Measurements from ENCODE around the gene KCNA2. TPM values are rescaled to one million over a fixed set of nuclear protein-coding genes. Genes with fewer than 3 reads are reported as not detected.

The KCNA2 gene
- total RNA-seq, 2 experiments from 2014 or later = 0.13 to 0.15 TPM

DNA sequence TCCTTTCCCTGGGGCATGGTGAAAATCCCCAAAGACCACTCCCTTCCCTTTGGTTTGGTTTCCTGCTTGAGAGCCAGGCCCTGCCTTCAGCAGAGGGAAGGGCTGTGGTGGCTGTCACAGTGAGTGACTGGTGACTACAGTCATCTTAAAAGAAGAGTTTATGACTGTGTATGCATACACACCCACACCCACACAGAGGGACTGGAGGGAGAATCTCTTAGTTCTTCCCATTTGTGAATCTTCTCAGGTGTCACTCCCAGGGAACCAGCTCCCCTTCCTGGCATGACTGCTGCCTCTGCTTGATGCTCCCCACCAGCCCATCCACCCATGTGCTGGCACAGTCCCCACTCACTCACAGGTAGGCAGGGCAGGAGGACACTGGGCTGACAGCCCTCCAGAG lies 3.9 kb upstream of the KCNA2 start:
- POLR2A ChIA-PET = no interaction called here
- CTCF ChIA-PET = interaction anchor here (1.7 to 7.8 kb wide), 2 partner anchors 9 to 171 kb away, joined by 8 to 48 read pairs; no protein-coding TSS in a partner anchor

DNA sequence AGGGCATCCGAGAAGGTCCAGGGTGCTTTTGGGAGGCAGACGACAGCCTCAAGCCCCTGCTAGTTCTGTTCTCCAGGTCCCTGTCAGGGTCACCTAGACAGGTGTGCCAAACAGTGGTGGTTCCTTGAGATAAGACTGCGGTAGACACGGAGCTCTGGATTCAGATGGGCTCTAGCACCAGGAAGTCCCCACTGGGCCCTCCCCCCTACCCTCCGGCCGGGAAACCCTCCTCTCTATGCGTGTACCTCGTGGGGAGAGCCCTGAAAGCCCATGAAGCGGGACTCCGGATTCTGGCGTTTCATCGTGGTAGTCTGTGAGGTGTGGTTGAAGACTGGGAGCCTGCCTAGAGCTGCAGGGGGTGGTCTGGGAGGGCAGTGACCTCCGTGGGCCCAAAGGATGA lies 2.1 kb upstream of the KCNA2 start:
- ChIA-PET CTCF (interaction anchor here (1.2 to 7.8 kb wide), 4 partner anchors 11 to 173 kb away, joined by 3 to 48 read pairs (median 8); no protein-coding TSS in a partner anchor), POLR2A (no interaction called here)

DNA sequence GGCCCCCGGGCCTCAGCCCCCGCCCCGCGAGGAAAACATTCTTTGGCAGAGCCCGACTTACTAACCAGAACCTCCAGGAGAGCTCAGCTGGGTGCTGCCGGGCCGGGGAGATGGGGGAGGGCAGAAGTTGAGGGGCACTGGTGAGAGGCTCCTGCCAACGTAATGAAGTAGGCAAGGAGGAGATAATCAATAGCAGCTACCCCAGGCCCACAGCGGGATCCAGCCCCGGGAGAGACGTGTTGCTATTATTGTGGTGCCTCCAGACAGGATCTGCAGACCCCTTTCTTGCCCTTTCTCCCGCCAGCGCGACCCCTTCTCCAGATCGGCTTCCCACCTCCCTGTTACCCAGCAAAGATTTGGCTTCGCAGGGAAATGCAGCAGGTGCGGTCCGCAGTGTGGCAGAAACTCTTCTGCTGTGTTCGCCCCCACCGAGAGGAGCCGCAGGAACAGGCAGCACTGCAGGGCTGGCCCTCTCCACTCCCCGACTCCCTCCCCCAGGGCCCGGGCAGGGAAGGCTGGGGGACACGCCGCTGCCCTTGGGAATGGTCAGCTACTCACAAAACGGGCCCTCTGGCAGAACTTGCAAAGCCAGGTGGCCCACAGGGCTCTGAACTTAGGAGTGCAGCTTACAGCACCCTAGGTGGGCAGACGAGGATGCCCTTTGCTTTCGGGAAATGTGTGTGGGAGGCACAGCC lies 1.5 kb upstream of the KCNA2 start:
- ChIA-PET POLR2A (no interaction called here), CTCF (interaction anchor here (1.1 to 7.8 kb wide), 6 partner anchors 12 to 174 kb away, joined by 3 to 48 read pairs (median 6); no protein-coding TSS in a partner anchor)

DNA sequence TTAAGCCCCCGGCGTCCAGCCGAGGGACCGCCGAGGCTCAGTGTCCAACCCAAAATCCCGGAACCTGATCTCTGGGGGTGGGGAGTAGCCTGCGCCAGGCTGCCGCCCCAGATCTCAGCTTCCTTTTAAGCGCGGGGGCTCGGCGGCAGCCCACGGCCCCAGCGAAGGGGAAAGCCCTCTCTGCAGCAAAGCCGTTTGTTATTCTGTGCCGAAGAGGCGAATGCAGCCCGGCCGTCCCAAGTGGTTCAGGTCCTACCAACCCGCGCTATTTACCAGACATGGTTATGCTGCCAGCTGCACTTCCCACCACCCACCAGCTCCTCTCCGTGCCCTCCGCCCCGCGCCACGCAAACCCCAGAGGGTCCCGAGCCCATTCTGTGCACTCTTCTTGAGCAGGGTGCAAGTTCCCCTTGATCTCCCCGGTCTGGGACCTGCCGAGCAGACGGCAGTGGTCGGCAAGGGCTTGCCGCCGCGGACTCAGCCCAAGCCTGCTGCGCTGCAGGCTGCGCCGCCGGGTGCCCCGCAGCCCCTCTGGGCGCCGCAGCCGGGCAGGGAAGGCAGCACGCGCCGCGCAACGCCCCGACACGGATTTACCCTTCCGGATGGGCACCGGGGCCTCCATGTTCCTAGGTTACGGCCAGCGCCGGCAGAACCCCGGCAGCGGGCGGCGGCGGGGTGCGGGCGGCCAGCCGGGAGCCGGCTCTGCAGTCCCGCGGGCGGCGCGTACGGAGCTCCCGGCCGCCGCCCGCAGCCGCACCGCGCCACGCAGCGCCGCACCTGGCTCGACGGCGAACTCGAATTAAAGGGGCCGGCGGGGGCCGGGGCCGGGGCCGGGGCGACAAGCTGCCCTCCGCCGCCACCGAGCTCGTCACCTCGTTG lies 738 bp upstream of the KCNA2 start:
- POLR2A ChIA-PET = no interaction called here
- CTCF ChIA-PET = interaction anchor here (1.1 to 7.8 kb wide), 8 partner anchors 9 to 175 kb away, joined by 3 to 48 read pairs (median 6); no protein-coding TSS in a partner anchor

DNA sequence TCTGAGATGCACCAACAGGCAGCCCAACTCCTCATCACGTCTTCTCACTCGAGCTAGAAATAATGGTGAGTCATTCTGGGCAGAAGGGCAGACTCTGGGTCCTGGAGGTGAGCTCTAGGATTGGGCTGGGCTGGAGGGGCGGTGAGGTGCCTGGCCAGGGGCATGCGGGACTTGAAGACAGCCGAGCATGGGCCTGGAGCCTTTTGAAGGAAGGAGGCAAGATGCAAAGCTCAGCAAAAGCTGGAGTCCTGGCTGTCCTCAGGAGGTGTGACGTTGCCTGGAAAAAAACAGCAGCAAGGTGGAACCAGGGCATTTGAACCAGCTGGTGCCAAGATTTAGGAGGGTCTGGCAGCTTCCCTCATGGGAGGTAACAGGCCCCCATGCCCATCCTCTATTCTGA lies 712 bp downstream of the KCNA2 start:
- POLR2A ChIA-PET = no interaction called here

GRCh38 chr1:110604586-110605148 lies 1.5 kb downstream of the KCNA2 start:
- ChIA-PET POLR2A (interaction anchor here (0.6 kb wide), 1 partner anchor 284 kb away, joined by 3 read pairs; no protein-coding TSS in a partner anchor), CTCF (interaction anchor here (1.4 to 7.8 kb wide), 3 partner anchors 15 to 177 kb away, joined by 5 to 48 read pairs (median 13); no protein-coding TSS in a partner anchor)

More for the DNA sequence above, 712 bp downstream of the KCNA2 start:
- CTCF ChIA-PET = interaction anchor here (0.9 to 7.8 kb wide), 6 partner anchors 10 to 176 kb away, joined by 3 to 48 read pairs (median 7); no protein-coding TSS in a partner anchor

- ChIA-PET CTCF (no interaction called here), POLR2A (no interaction called here)
These were observed 3.1 kb downstream of the KCNA2 start for GRCh38 chr1:110603058-110603457.

GRCh38 chr1:110602466-110602865 lies 3.7 kb downstream of the KCNA2 start:
- ChIA-PET POLR2A (no interaction called here), CTCF (no interaction called here)

DNA sequence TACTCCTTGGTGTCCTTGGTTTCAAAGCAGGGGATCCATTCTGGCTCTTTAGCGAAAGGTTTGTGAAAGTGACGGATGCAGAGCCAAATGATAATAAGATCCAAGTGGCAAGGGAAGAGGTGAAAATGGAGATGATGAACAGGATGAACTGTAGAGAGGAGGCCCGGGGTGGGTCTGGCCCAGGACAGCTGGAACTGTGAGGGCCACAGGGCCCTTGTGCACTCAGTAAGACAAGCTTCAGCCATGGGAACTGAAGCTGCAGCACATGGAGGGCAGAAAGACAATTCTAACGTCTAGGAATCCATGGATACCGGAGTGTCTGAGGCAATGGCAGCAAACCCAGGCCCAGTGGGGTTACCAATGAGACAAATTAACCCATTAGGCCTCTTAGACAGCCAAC lies 4.8 kb downstream of the KCNA2 start:
- ChIA-PET CTCF (interaction anchor here (1.5 to 1.6 kb wide), 2 partner anchors 77 to 164 kb away, joined by 3 to 5 read pairs; no protein-coding TSS in a partner anchor), POLR2A (no interaction called here)

GRCh38 chr1:110600716-110601115 lies 5.4 kb downstream of the KCNA2 start:
- ChIA-PET CTCF (interaction anchor here (1.5 to 1.6 kb wide), 2 partner anchors 77 to 164 kb away, joined by 3 to 5 read pairs; no protein-coding TSS in a partner anchor), POLR2A (no interaction called here)

- CTCF ChIA-PET = no interaction called here
- POLR2A ChIA-PET = no interaction called here
These were observed 8.2 kb downstream of the KCNA2 start for GRCh38 chr1:110597966-110598365.

GRCh38 chr1:110596312-110596711 lies 9.8 kb downstream of the KCNA2 start:
- ChIA-PET CTCF (no interaction called here), POLR2A (no interaction called here)

- POLR2A ChIA-PET = no interaction called here
- CTCF ChIA-PET = interaction anchor here (1.3 kb wide), 1 partner anchor 193 kb away, joined by 3 read pairs; no protein-coding TSS in a partner anchor
These were observed 10.8 kb downstream of the KCNA2 start for GRCh38 chr1:110595353-110595710.

GRCh38 chr1:110594456-110595352 lies 11.5 kb downstream of the KCNA2 start:
- POLR2A ChIA-PET = no interaction called here
- CTCF ChIA-PET = interaction anchor here (0.8 to 1.3 kb wide), 3 partner anchors 39 to 193 kb away, joined by 3 to 5 read pairs (median 3); no protein-coding TSS in a partner anchor

- CTCF ChIA-PET = interaction anchor here (1.3 kb wide), 1 partner anchor 189 kb away, joined by 5 read pairs; no protein-coding TSS in a partner anchor
- POLR2A ChIA-PET = no interaction called here
These were observed 12.3 kb downstream of the KCNA2 start for GRCh38 chr1:110593902-110594301.

DNA sequence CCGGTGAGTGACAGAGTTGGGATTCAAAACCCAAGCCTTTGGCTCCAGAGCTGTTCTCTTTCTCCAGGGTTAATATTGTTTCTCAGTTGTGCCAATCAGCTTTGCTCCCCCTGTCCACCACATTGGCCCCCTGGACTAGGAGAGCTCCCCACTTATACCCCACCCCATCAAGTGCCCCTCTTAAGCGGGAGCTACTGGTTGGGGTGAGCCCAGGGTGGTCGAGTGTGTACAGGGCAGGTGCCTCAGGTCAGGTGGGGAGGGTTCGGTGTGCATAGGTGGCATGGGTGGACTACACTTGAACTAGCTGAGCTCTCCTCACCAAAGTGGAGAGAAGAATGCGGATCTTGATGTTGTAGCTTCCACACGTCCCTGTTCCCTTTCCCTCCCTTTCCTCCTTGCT lies 14.2 kb downstream of the KCNA2 start:
- POLR2A ChIA-PET = no interaction called here

DNA sequence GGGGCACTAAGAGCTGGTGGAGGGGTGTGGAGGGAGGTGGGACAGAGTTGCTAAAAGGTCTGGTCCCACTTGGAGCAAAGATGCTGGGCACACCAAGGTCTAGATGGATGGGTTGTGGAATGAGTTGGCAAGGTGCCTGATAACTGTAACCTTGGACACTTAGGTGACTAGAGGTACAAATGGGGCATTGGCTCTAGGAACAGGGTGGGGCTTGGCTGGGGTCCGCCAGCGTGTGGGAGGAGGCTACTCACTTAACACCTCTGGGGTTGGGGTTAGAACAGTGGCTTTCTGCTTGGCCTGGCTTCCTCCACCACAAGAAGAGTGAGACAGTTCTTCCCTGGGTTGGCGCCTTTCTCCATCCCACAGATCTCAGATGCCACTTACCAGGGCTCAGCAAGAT lies 17.2 kb downstream of the KCNA2 start:
- ChIA-PET POLR2A (no interaction called here), CTCF (no interaction called here)

More for the DNA sequence above, 14.2 kb downstream of the KCNA2 start:
- CTCF ChIA-PET = interaction anchor here (1.5 kb wide), 1 partner anchor 95 kb away, joined by 3 read pairs; no protein-coding TSS in a partner anchor

DNA sequence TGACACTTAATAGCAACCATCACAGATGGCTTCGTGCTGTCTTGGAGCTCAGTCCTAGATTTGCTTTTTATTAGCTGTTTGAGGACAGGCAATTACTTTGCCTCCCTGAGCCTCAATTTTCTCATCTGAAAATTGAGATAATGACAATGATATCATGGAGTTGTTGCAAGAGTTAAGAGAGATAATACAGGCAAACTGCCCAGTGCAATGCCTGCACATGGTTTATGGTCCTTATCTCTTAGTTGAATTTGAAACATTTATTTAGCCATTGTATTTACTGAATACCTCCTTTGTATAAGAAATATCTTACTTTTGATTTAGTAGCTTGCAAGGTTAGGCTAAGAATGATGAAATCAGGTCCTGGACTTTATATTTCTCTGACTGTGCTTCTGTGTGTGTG lies 17.7 kb downstream of the KCNA2 start:
- POLR2A ChIA-PET = no interaction called here
- CTCF ChIA-PET = no interaction called here

- POLR2A ChIA-PET = no interaction called here
- CTCF ChIA-PET = no interaction called here
These were observed 18.3 kb downstream of the KCNA2 start for GRCh38 chr1:110587906-110588305.

Measured in activated CD8-positive, alpha-beta memory T cell treated with anti-CD3 and anti-CD28 coated beads for 36 hours (primary cell).